HG03196 (cell line): ENCODE results near the gene FBXO28.
"Not testable (repeated sequence)": the region's sequence is repeated elsewhere in the genome, so short reads cannot be mapped to it uniquely, and the experiment has no call there.

Source experiments
- ATAC-seq: cut with Tn5 transposase; IDR thresholded peaks from one replicate; pipeline ENCODE4 v1.9.1; 2021; ENCODE audit not compliant: unreplicated experiment

FBXO28 gene

GRCh38 chr1:224183591-224184312, 69.8 kb downstream of the FBXO28 start:
- peak; percentile 44 for ATAC-seq

- no peak for ATAC-seq
These were observed 71.3 kb downstream of the FBXO28 start for GRCh38 chr1:224185208-224185607.

- ATAC-seq, result no peak
These were observed 74.4 kb downstream of the FBXO28 start for GRCh38 chr1:224188286-224188685.

GRCh38 chr1:224189561-224189960, 75.7 kb downstream of the FBXO28 start:
- ATAC-seq, result no peak

- no peak for ATAC-seq
These were observed 78.3 kb downstream of the FBXO28 start for GRCh38 chr1:224192082-224192788.

GRCh38 chr1:224193319-224193966, 79.5 kb downstream of the FBXO28 start:
- no peak for ATAC-seq

- ATAC-seq, result no peak
These were observed 83.1 kb downstream of the FBXO28 start for GRCh38 chr1:224196813-224197600.

GRCh38 chr1:224198572-224198971, 84.7 kb downstream of the FBXO28 start:
- ATAC-seq, result no peak

GRCh38 chr1:224199679-224200078, 85.8 kb downstream of the FBXO28 start:
- no peak for ATAC-seq

- ATAC-seq, result no peak
These were observed 87.5 kb downstream of the FBXO28 start for GRCh38 chr1:224201383-224201782.

- ATAC-seq, result no peak
These were observed 87.9 kb downstream of the FBXO28 start for GRCh38 chr1:224201853-224202252.

GRCh38 chr1:224203243-224204016, 89.5 kb downstream of the FBXO28 start:
- ATAC-seq, result no peak

GRCh38 chr1:224205438-224205840, 91.5 kb downstream of the FBXO28 start:
- ATAC-seq, result no peak

- ATAC-seq, result not testable (repeated sequence)
These were observed 92.1 kb downstream of the FBXO28 start for GRCh38 chr1:224205931-224206538.

- no peak for ATAC-seq
These were observed 97.5 kb downstream of the FBXO28 start for GRCh38 chr1:224211206-224211962.
